NOMO-1 treated with DMSO at 0.1 percent for 48 hours (cell line): ENCODE measurements around the gene SOCS7.
"Not testable (repeated sequence)": the region's sequence is repeated elsewhere in the genome, so short reads cannot be mapped to it uniquely, and the experiment has no call there.

ENCODE experiments used
- DNase-seq: peaks from one replicate; lab custom pipeline; 2025; ENCODE audit not compliant: unreplicated experiment; lab: John Stamatoyannopoulos, UW

The SOCS7 gene

GRCh38 chr17:38437313-38437712 is 85.7 kb downstream of the SOCS7 start:
- DNase-seq = not testable (repeated sequence)

GRCh38 chr17:38439436-38439835 is 87.8 kb downstream of the SOCS7 start:
- no peak for DNase-seq

- no peak for DNase-seq
Measured at GRCh38 chr17:38440614-38441397, 89.2 kb downstream of the SOCS7 start.

GRCh38 chr17:38441429-38442061 is 89.9 kb downstream of the SOCS7 start:
- no peak for DNase-seq

- no peak for DNase-seq
Measured at GRCh38 chr17:38442548-38442947, 90.9 kb downstream of the SOCS7 start.

GRCh38 chr17:38443356-38444031 is 91.8 kb downstream of the SOCS7 start:
- no peak for DNase-seq

GRCh38 chr17:38444151-38444550 is 92.5 kb downstream of the SOCS7 start:
- peak; percentile 37 for DNase-seq

- no peak for DNase-seq
Measured at GRCh38 chr17:38447502-38448085, 96.0 kb downstream of the SOCS7 start.

- DNase-seq = no peak
Measured at GRCh38 chr17:38448208-38448771, 96.6 kb downstream of the SOCS7 start.

- no peak for DNase-seq
Measured at GRCh38 chr17:38449364-38449763, 97.7 kb downstream of the SOCS7 start.

GRCh38 chr17:38450557-38451029 is 98.9 kb downstream of the SOCS7 start:
- DNase-seq = no peak

GRCh38 chr17:38451030-38451839 is 99.6 kb downstream of the SOCS7 start:
- DNase-seq = no peak

GRCh38 chr17:38451840-38452529 is 100.3 kb downstream of the SOCS7 start:
- DNase-seq = no peak

- DNase-seq = no peak
Measured at GRCh38 chr17:38452719-38453118, 101.1 kb downstream of the SOCS7 start.

- no peak for DNase-seq
Measured at GRCh38 chr17:38453951-38454421, 102.3 kb downstream of the SOCS7 start.

GRCh38 chr17:38454532-38454931 is 102.9 kb downstream of the SOCS7 start:
- no peak for DNase-seq
